IPS-20b (cell line): ENCODE measurements around the gene OR10G3.

Experiments used
- H3K27ac ChIP-seq: one replicate; pipeline ENCODE4 v1.5.1; 2013; ENCODE audit warnings: low read length
- H3K27me3 ChIP-seq: 2 replicates; pipeline ENCODE4 v1.6.1; 2013; ENCODE audit warnings: mild to moderate bottlenecking, low read length, inconsistent platforms; ENCODE audit not compliant: insufficient read depth
- H3K36me3 ChIP-seq: 2 replicates; pipeline ENCODE4 v1.6.1; 2013; ENCODE audit warnings: low read depth, mild to moderate bottlenecking, inconsistent platforms, low read length, moderate library complexity; ENCODE audit not compliant: insufficient read depth
- H3K4me1 ChIP-seq: 2 replicates; pipeline ENCODE4 v1.6.1; 2013; ENCODE audit warnings: mild to moderate bottlenecking, control low read depth, inconsistent platforms, low read length, moderate library complexity; ENCODE audit not compliant: insufficient read depth
- H3K4me3 ChIP-seq: 2 replicates; pipeline ENCODE4 v1.5.1; 2013; ENCODE audit warnings: mild to moderate bottlenecking, low read length, inconsistent platforms
- H3K9ac ChIP-seq: 2 replicates; pipeline ENCODE4 v1.6.1; 2013; ENCODE audit warnings: low read depth, mild to moderate bottlenecking, inconsistent platforms, low read length, moderate library complexity
- H3K9me3 ChIP-seq: 2 replicates; pipeline ENCODE4 v1.6.1; 2013; ENCODE audit warnings: mild to moderate bottlenecking, low read depth, low read length, inconsistent platforms; ENCODE audit not compliant: insufficient read depth

OR10G3 gene

DNA sequence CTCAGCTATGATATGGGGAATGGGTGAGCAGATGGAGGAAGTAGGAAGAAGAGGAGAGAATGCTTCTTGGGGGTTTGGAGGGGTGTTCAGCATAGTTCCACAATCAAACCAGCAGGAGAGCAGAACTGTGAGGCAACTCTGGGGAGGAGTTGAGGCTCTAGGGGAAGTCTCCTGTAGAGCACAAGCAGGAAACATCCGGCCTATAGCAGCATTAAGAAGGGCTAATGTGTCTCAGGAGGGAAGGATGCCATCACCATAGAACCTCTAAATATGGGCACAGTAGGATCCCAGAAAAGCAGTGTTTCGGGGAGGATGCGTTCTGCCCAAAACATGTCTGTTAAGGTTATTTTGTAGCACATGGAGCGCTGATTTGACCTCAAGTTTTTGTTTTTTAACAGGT, 45.3 kb downstream of the OR10G3 start:
- H3K27ac ChIP-seq = peak overlapping the region; percentile 68
- peak overlapping the region; percentile 96; the same call in 1 of the 2 replicates for H3K9ac ChIP-seq
- H3K36me3 ChIP-seq = peaks cover 16% of the 10 kb centered on the region; the same call in 1 of the 2 replicates
- peaks cover 41% of the 10 kb centered on the region for H3K4me1 ChIP-seq
- H3K4me3 ChIP-seq = peak overlapping the region; percentile 94
- no peaks in the 10 kb centered on the region for H3K27me3 ChIP-seq
- H3K9me3 ChIP-seq = no peaks in the 10 kb centered on the region

DNA sequence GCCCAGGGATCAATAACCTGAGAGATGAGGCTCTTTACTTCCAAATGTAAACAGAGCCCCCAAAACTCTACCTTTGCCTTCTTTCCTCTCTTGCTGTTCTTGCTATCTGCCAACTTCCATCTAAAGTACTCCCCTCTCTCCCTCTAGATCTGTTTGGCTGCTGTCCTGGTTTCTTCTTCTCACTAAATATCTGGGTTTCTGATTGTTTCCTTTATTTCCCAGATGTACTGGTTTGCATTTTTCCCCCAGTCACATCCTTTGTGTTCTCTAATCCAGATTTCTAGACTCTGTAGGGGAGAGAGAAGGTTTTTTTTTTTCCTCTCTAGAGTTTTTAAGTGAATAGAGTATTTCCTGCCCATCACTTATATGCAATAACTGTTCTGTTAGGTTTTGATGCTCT, 46.6 kb downstream of the OR10G3 start:
- Histone ChIP-seq H3K27ac (peak overlapping the region; percentile 81), H3K9me3 (no peaks in the 10 kb centered on the region), H3K4me1 (peaks cover 41% of the 10 kb centered on the region), H3K27me3 (no peaks in the 10 kb centered on the region), H3K36me3 (peaks cover 29% of the 10 kb centered on the region; the same call in 1 of the 2 replicates), H3K4me3 (peak overlapping the region; percentile 24; the same call in 1 of the 2 replicates), H3K9ac (peak overlapping the region; percentile 96; the same call in 1 of the 2 replicates)

DNA sequence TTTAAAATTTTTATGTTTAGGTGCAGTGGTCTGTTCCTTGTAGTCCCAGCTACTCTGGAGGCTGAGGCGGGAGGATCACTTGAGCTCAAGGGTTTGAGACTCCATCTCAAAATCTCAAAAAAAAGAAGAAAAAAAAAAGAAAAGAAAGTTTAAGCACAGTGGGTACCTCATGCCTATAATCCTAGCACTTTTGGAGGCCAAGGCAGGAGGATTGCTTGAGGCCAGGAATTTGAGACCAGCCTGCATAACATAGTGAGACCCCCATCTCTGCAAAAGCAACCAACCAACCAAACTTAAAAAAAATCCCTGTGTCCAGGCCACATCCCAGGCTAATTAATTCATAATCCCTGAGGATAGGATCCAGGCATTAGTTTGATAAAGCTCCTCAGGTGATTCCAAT, 50.4 kb downstream of the OR10G3 start:
- peaks cover 58% of the 10 kb centered on the region for H3K4me1 ChIP-seq
- H3K36me3 ChIP-seq = peaks cover 42% of the 10 kb centered on the region
- H3K27me3 ChIP-seq = no peaks in the 10 kb centered on the region
- H3K9ac ChIP-seq = peak overlapping the region; percentile 88; the same call in 1 of the 2 replicates
- H3K27ac ChIP-seq = peak overlapping the region; percentile 43
- no peaks in the 10 kb centered on the region for H3K9me3 ChIP-seq
- no peak overlapping the region for H3K4me3 ChIP-seq

DNA sequence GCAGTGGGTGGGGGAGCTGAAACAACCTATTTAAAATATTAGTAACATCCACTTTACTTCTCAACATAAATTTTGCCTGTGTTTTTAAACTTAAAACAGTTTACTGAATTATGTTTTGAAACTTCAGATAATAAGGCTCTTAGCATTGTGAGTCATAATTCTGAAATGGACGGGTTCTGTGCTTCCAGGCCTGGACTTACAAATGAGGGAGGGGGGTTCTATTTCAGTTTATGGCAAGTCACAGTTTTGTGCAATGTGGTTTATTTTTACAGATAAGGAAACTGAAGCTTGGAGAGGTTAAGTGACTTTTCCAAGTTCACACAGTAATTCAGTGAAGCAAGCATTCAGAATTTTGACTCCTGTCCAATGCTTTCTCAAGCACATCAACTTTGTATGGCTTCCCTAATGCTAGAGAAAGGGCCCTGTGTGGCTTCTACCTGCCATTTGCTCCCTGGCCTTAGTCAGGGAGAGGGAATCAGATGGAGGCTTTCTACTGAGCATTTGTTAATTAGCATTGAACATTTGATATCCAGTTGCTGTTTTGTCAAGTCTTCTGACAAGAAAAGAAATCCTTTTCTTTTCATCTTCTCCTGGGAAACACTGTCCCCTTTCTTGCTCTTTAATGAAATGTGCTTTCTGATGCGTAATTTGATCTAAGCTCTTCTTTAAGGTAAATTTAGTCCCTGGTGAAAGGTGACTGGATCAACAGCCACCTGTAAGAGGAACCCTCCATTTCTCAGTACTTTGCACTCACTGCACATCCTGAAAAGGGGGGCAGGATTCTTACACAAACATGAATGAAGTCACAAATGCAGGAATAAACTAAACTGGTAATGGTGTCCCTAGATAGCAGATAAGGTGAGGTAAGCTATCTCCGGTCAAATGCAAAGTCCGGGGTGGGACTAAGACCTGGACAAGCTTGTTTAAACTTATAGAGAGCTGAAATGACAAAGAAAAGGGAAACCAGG, 51.2 kb downstream of the OR10G3 start:
- Histone ChIP-seq H3K9ac (peak overlapping the region; percentile 88; the same call in 1 of the 2 replicates), H3K4me1 (peaks cover 60% of the 10 kb centered on the region), H3K27ac (peak overlapping the region; percentile 43)

DNA sequence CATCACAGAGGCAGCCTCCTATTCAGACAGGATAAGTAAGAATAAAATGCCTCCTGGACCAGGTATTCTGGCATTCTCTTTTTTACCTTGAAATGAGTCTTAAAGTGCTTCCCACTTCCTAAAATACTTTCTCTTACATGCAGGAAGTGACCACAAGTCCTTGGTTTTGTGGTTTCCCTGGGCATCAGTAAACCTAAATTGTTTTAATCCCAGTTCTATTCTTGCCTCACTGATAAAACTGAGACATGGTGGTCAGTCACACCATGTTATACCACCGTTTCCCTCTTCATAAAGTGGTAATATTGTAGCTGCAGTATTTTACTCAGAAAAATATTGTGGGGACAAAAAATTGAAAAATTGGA, 52.6 kb downstream of the OR10G3 start:
- Histone ChIP-seq H3K4me1 (peaks cover 52% of the 10 kb centered on the region), H3K27me3 (no peaks in the 10 kb centered on the region), H3K9ac (peak overlapping the region; percentile 88; the same call in 1 of the 2 replicates), H3K27ac (peak overlapping the region; percentile 96), H3K4me3 (peak overlapping the region; percentile 86), H3K36me3 (peaks cover 64% of the 10 kb centered on the region), H3K9me3 (no peaks in the 10 kb centered on the region)

More for the DNA sequence above, 51.2 kb downstream of the OR10G3 start:
- Histone ChIP-seq H3K9me3 (no peaks in the 10 kb centered on the region), H3K4me3 (peak overlapping the region; percentile 40; the same call in 1 of the 2 replicates), H3K36me3 (peaks cover 51% of the 10 kb centered on the region), H3K27me3 (no peaks in the 10 kb centered on the region)

DNA sequence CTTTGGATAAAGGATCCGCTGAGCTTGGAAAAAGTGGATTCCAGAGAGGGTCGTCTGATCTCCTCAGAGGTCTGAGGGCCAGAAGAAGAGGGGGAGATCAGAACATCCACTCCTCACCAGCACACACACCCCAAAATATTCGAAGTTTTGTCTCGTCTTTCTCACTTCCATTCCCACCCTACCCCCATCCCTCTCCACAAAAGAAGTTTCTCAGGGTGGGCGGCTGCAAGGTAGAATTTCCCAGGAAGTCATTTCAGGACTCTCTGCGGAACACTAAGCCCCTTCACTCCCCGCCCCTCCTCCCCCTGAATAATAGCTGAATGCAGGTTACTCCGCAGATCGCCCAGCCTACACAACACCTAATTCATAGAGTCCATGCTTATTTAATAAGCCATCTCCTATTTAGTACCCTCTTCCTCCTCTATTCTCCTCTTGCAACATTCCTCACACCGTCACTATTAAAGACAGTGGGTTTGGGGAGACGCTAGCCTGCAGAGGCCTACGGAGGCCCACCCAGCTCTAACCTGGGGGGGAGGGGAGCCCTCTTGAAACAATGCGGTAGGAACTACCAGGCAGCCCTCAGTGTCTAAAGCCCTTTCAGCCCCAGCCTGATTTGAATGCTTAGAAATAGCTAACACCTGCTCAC, 53.1 kb downstream of the OR10G3 start:
- Histone ChIP-seq H3K4me1 (peaks cover 52% of the 10 kb centered on the region), H3K9me3 (no peaks in the 10 kb centered on the region), H3K27me3 (no peaks in the 10 kb centered on the region), H3K9ac (peak overlapping the region; percentile 88), H3K4me3 (peak overlapping the region; percentile 86), H3K27ac (peak overlapping the region; percentile 96), H3K36me3 (peaks cover 65% of the 10 kb centered on the region)

DNA sequence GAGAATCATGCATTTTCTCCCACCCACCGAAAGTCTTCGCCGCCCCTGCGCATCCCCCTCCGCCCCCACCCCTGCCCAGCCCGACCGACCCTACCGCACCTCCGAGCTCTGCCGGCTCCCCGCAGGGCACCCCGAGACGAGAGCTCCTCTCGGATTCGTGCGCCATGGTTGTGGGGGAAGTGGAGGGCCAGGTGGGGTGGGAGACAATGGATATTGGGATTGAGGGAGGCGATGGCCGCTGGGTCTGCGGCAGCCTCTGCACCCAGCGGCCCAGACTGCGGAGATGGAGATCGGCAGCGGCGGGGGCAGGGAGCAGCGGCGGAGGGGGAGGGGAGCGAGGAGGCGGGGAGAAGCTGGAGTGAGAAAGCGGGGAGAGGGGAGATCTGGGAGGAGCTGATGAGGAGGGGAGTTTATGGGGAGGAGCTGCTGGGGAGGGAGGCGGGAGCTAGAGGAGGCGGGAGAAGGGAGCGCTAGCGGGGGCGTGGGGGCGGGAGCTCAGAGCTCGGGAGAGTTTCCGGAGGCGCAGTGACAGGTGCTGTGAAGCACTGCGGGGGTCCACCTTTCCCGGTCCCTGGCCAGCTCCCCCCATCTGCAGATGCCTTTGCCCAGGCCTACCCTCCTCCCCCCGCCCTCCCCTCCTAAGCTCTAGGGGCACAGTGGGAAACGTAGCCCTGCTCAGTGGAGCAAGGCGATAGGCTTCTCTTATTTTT, 53.8 kb downstream of the OR10G3 start, which contains the start of gene SALL2:
SALL2 (minus strand) TSS at position 385 of the 710 bp plus-strand sequence; CDS start at position 166, 219 bp downstream.
- H3K27me3 ChIP-seq = no peaks in the 10 kb centered on the region
- H3K27ac ChIP-seq = peak within 1 kb of the TSS; percentile 96
- H3K4me3 ChIP-seq = peak within 1 kb of the TSS; percentile 86
- peaks cover 52% of the 10 kb centered on the region for H3K4me1 ChIP-seq
- H3K9ac ChIP-seq = peak within 1 kb of the TSS; percentile 89
- H3K9me3 ChIP-seq = no peaks in the 10 kb centered on the region
- H3K36me3 ChIP-seq = peaks cover 70% of the 10 kb centered on the region

DNA sequence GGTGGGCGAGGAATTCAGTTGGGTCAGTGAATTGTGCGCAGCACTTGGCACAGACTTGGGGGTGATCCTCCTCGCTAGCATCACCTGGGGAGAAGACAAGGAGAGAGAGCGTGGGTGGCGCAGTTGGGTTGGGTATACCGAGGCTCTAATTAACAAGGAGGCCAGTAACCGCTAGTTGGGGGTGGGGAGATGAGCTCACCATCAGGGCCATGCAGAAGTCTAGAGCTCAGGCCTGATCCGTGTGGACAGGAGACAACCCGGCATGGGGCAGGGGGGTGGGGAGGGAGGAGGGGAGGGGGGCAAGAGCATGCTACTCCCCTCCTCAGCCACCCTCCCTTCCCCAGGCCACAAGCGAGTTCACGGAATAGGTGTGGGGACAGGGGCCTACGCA, 54.3 kb downstream of the OR10G3 start:
- no peaks in the 10 kb centered on the region for H3K9me3 ChIP-seq
- peak overlapping the region; percentile 89; the same call in 1 of the 2 replicates for H3K9ac ChIP-seq
- H3K36me3 ChIP-seq = peaks cover 70% of the 10 kb centered on the region
- peak overlapping the region; percentile 95 for H3K27ac ChIP-seq
- peaks cover 46% of the 10 kb centered on the region for H3K4me1 ChIP-seq
- H3K4me3 ChIP-seq = peak overlapping the region; percentile 86
- no peaks in the 10 kb centered on the region for H3K27me3 ChIP-seq

DNA sequence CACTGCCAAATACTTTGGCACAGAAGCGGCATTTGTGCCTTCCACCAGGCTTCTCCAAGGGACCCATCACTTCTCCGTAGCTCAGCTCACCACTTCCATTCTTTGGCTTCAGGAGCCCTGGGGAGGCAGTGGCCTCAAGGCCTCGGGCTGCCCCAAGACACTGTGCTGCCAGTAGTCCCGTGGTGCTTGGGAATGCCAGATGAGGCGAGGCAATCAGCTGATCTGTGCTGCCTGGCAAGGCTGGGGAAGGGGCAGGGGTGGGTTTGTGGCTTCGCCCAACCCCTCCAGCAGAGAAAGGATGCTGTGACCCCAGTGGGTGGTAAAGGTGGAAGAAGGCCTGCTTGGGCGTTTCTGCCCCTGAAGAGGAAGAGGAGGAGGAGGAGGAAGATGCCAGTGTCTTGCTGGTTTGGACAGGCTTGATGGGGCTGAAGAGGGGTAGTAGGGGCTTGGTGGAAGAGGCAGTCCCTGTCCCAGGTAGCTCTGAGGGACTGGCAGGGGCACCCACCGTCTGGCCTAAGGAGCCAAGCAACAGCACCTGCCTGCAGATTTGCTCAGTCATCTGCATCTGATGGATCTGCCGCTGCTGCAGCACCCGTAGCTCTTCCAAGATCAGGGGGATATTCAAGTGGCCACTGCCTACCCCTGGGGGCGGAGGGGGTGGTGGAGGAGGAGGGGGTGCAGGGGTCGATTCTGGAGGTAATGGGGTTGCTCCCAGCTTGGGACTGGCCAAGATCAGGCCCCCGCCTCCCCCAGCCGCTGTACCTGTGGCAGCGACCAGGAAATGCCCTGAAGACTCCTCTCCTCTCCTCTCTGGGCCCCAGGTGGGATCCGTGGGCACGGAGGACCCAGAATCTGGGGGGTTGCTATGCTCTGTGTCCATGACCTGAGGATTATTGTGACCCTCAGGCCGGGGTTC, 55.0 kb downstream of the OR10G3 start:
- H3K4me1 ChIP-seq = peaks cover 44% of the 10 kb centered on the region
- peaks cover 76% of the 10 kb centered on the region for H3K36me3 ChIP-seq
- peak overlapping the region; percentile 95 for H3K27ac ChIP-seq
- H3K27me3 ChIP-seq = no peaks in the 10 kb centered on the region
- H3K9me3 ChIP-seq = no peaks in the 10 kb centered on the region
- H3K9ac ChIP-seq = peak overlapping the region; percentile 89; the same call in 1 of the 2 replicates
- peak overlapping the region; percentile 86 for H3K4me3 ChIP-seq

DNA sequence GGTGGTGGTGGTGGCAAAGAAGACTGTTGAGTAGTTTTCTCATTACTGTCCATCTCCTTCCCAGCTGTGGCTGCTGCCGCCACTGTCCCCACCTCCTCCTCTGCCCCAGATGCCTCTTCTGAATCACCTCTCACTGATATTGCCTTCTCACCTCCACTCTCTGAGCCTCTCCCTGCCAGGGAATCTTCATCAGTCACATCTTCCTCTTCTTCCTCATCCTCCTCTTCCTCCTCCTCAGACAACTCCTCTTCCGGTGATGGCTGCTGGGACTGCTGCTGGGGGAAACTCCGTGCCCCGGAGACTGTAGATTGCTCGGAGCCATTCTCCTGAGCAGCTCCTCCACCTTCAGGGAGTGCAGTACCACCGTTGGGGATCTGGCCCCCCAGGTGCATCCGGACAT, 56.7 kb downstream of the OR10G3 start:
- Histone ChIP-seq H3K9me3 (no peaks in the 10 kb centered on the region), H3K4me3 (peak overlapping the region; percentile 38; the same call in 1 of the 2 replicates), H3K27me3 (no peaks in the 10 kb centered on the region), H3K27ac (no peak overlapping the region), H3K9ac (no peak overlapping the region), H3K36me3 (peaks cover 59% of the 10 kb centered on the region), H3K4me1 (peaks cover 29% of the 10 kb centered on the region; the same call in 1 of the 2 replicates)
